WTC11 (cell line): ENCODE measurements around the gene DIP2A. TPM values are rescaled to one million over a fixed set of nuclear protein-coding genes. Genes with fewer than 3 reads are reported as not detected.

Experiments
- ATAC-seq: fragments of 200-7000 bp; cut with Tn5 transposase; 2 replicates; pipeline ENCODE4 v1.10.0; 2021; ENCODE audit warnings: mild to moderate bottlenecking, moderate library complexity
- CTCF ChIA-PET: fragments of 300-600 bp; sonication (Branson Sonifier 250); formaldehyde crosslinking; loops from one replicate; lab custom pipeline; 2021; ENCODE audit warnings: antibody characterized with exemption; lab: Charles Lee
- POLR2A ChIA-PET: fragments of 350-600 bp; sonication (Branson Sonifier 250); formaldehyde crosslinking; loops from one replicate; lab custom pipeline; 2021; ENCODE audit warnings: antibody characterized with exemption; lab: Charles Lee
- DNase-seq: peaks from one replicate; pipeline ENCODE4 v3.0.0; 2021; ENCODE audit warnings: low spot score
- H3K27ac Mint-ChIP-seq: 2 replicates; pipeline ENCODE4 v1.8.0; 2021; ENCODE audit warnings: mixed read lengths
- H3K27me3 Mint-ChIP-seq: 2 replicates; pipeline ENCODE4 v1.8.0; 2021; ENCODE audit warnings: low read depth, mild to moderate bottlenecking, moderate library complexity, mixed read lengths
- H3K36me3 Mint-ChIP-seq: 2 replicates; pipeline ENCODE4 v1.8.0; 2021; ENCODE audit warnings: mixed read lengths
- H3K4me1 Mint-ChIP-seq: 2 replicates; pipeline ENCODE4 v1.8.0; 2022; ENCODE audit warnings: mixed read lengths
- H3K4me3 Mint-ChIP-seq: 2 replicates; pipeline ENCODE4 v1.8.0; 2021; ENCODE audit warnings: mild to moderate bottlenecking, moderate library complexity, mixed read lengths
- H3K9me3 Mint-ChIP-seq: 2 replicates; pipeline ENCODE4 v1.8.0; 2021; ENCODE audit warnings: mixed read lengths
- AR ChIP-seq: fragments of 250-450 bp; sonication (Bioruptor Pico); IDR thresholded peaks from 2 replicates; pipeline ENCODE4 v1.9.0; 2021; ENCODE audit warnings: mild to moderate bottlenecking
- ATF6 ChIP-seq: sonication (generic); formaldehyde crosslinking; IDR thresholded peaks from 2 replicates; pipeline ENCODE4 v1.8.1; 2023; ENCODE audit warnings: mild to moderate bottlenecking, missing genetic modification reagents
- ERG ChIP-seq: fragments of 250-450 bp; sonication (Bioruptor Pico); IDR thresholded peaks from 2 replicates; pipeline ENCODE4 v1.8.0; 2021; ENCODE audit warnings: mild to moderate bottlenecking
- FOXP4 ChIP-seq: sonication (generic); formaldehyde crosslinking; IDR thresholded peaks from 2 replicates; pipeline ENCODE4 v1.8.0; 2022; ENCODE audit warnings: mild to moderate bottlenecking, missing genetic modification reagents
- IRF1 ChIP-seq: sonication (generic); formaldehyde crosslinking; IDR thresholded peaks from 2 replicates; pipeline ENCODE4 v1.8.0; 2023; ENCODE audit warnings: missing genetic modification reagents
- JAZF1 ChIP-seq: fragments of 250-450 bp; sonication (Bioruptor Pico); IDR thresholded peaks from 2 replicates; pipeline ENCODE4 v1.9.0; 2021; ENCODE audit warnings: moderate library complexity, mild to moderate bottlenecking, inconsistent platforms
- NR3C1 ChIP-seq: sonication (generic); formaldehyde crosslinking; conservative IDR thresholded peaks from 2 replicates; pipeline ENCODE4 v1.8.1; 2023; ENCODE audit warnings: low read depth, mild to moderate bottlenecking, missing genetic modification reagents
- PRRX2 ChIP-seq: fragments of 250-450 bp; sonication (Bioruptor Pico); IDR thresholded peaks from 2 replicates; pipeline ENCODE4 v1.8.0; 2021; ENCODE audit warnings: mild to moderate bottlenecking
- TCF7 ChIP-seq: sonication (generic); formaldehyde crosslinking; IDR thresholded peaks from 2 replicates; pipeline ENCODE4 v1.8.0; 2022; ENCODE audit warnings: mild to moderate bottlenecking, low read depth, missing genetic modification reagents, moderate library complexity
- ZBTB21 ChIP-seq: sonication (generic); formaldehyde crosslinking; IDR thresholded peaks from 2 replicates; pipeline ENCODE4 v1.8.1; 2023; ENCODE audit warnings: mild to moderate bottlenecking, missing genetic modification reagents, borderline replicate concordance
- ZNF423 ChIP-seq: fragments of 250-450 bp; sonication (Bioruptor Pico); IDR thresholded peaks from 2 replicates; pipeline ENCODE4 v2.1.2; 2022; ENCODE audit warnings: mild to moderate bottlenecking, moderate library complexity
- total RNA-seq: library from RNA; stranded (reverse); gene quantifications from 3 replicates; pipeline ENCODE4 v1.2.3, GENCODE V29; 2021

Gene DIP2A
- total RNA-seq, 1 experiment from 2014 or later: 39.4 TPM

- no peak for TF ChIP-seq JAZF1 (CRISPR knock-in tag)
- TF ChIP-seq, all 79 proteins: peak for 0
Measured at GRCh38 chr21:46428286-46428685, 30.4 kb upstream of the DIP2A start (continued).

GRCh38 chr21:46428987-46429710 is 29.5 kb upstream of the DIP2A start:
- Mint-ChIP-seq H3K4me1 (peaks cover 12% of the 10 kb centered on the region), H3K27me3 (no peaks in the 10 kb centered on the region), H3K36me3 (peaks cover 28% of the 10 kb centered on the region), H3K9me3 (no peaks in the 10 kb centered on the region), H3K4me3 (no peak overlapping the region), H3K27ac (peak overlapping the region; percentile 83; the same call in 1 of the 2 replicates)
- ATAC-seq: no peak
- no peak for DNase-seq
- no peak for TF ChIP-seq FOXP4 (CRISPR knock-in tag)
- no peak for TF ChIP-seq ERG (CRISPR knock-in tag)
- no peak for TF ChIP-seq AR
- no peak for TF ChIP-seq IRF1
- no peak for TF ChIP-seq PRRX2 (CRISPR knock-in tag)
- no peak for TF ChIP-seq ZBTB21 (CRISPR knock-in tag)
- no peak for TF ChIP-seq TCF7 (CRISPR knock-in tag)
- no peak for TF ChIP-seq ATF6 (CRISPR knock-in tag)
- ChIA-PET POLR2A (no interaction called here), CTCF (no interaction called here)

- ChIA-PET POLR2A (no interaction called here), CTCF (no interaction called here)
- Mint-ChIP-seq H3K9me3 (no peaks in the 10 kb centered on the region), H3K36me3 (peaks cover 33% of the 10 kb centered on the region), H3K4me1 (peaks cover 6% of the 10 kb centered on the region), H3K4me3 (no peak overlapping the region), H3K27me3 (no peaks in the 10 kb centered on the region), H3K27ac (peak overlapping the region; percentile 83)
- DNase-seq (no peak), ATAC-seq (no peak)
- TF ChIP-seq ZNF423 (CRISPR knock-in tag) (no peak), NR3C1 (CRISPR knock-in tag) (no peak)
Measured at GRCh38 chr21:46429754-46430681, 28.7 kb upstream of the DIP2A start.
